ENCODE data around the gene ERRFI1.

DNA sequence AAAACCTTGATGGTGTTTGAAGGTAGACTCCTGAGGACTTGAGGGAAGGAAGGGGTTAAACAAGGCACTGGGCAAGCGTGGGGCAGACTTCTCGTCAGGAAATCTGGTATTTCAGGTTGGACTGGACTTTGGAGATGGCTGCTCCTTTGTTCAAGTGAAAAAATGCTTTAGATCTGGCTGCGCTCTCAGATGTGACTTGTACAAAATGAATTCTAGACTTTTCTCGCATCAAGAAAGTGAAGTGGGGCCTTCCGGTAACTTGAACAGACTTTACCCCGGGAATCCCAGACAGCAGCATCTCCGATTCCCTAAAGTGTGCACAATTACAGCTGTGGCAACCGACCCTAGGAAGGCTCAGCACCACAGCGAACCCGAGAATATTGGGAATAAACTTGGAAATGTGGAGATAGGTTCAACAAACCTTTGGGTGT is 44.3 kb upstream of the ERRFI1 start:
- TF ChIP-seq POLR2A (IDR thresholded peaks at IDR 0.05; ENCODE audit: low read length): no peak
- TF ChIP-seq GATA1 (IDR thresholded peaks at IDR 0.05; ENCODE audit: low read depth, low read length): no peak

All from erythroblast (primary cell).